Upper lobe of left lung (tissue), 4 donors: ENCODE data around the gene DNAAF3.

Source experiments
- CTCF ChIP-seq, 6 experiments: fragments of 450-650 bp in 4 of 6; fragments of 200-600 bp in 2 of 6; sonication (generic) in 2 of 6; IDR thresholded peaks; one replicate each; pipeline ENCODE4 v1.5.1; 2016 to 2019; ENCODE audit warnings: antibody characterized with exemption in 6 of 6
- POLR2A ChIP-seq, 4 donors: fragments of 450-650 bp; IDR thresholded peaks; one replicate each; pipeline ENCODE4 v1.5.1; 2016 to 2017; ENCODE audit warnings: antibody characterized with exemption in 4 of 4, mild to moderate bottlenecking in 2 of 4

- no peak for TF ChIP-seq POLR2A (IDR thresholded peaks at IDR 0.05)
- TF ChIP-seq CTCF (IDR thresholded peaks at IDR 0.05), result peak in 2 of 6 experiments; percentile 14 to 16
Observed at GRCh38 chr19:55212447-55212846, 46.0 kb upstream of the DNAAF3 start.
